H1 (cell line): ENCODE measurements around the gene FLT3.

ENCODE experiments used
- BRCA1 ChIP-seq: IDR thresholded peaks from 2 replicates; pipeline ENCODE4 v1.6.1; 2012; ENCODE audit warnings: low read depth, low read length, improper control_type of control experiment
- CREB1 ChIP-seq: IDR thresholded peaks from 2 replicates; pipeline ENCODE4 v1.6.1; 2012; ENCODE audit warnings: inconsistent platforms
- EP300 ChIP-seq, 2 experiments: IDR thresholded peaks; 1 replicate in 1 of 2; 2 replicates in 1 of 2; pipeline ENCODE4 v1.6.1; 2011 to 2012; ENCODE audit warnings: low read depth in 2 of 2, low read length in 2 of 2, mild to moderate bottlenecking in 2 of 2, borderline replicate concordance in 1 of 2, inconsistent platforms in 1 of 2, moderate library complexity in 1 of 2
- EZH2 ChIP-seq: fragments of 200-600 bp; sonication (generic); IDR thresholded peaks from 2 replicates; pipeline ENCODE4 v1.7.1; 2012; ENCODE audit warnings: low read depth, mild to moderate bottlenecking, moderate library complexity, low read length, inconsistent platforms; ENCODE audit not compliant: severe bottlenecking
- KDM1A ChIP-seq: fragments of 200-600, 300-600 bp; sonication (generic); IDR thresholded peaks from 2 replicates; pipeline ENCODE4 v1.7.1; 2016; ENCODE audit warnings: mild to moderate bottlenecking, low read length, borderline replicate concordance
- POLR2A ChIP-seq, 2 experiments: IDR thresholded peaks; 1 replicate in 1 of 2; 2 replicates in 1 of 2; pipeline ENCODE4 v1.6.1; 2011; ENCODE audit warnings: low read depth in 2 of 2, low read length in 2 of 2, mild to moderate bottlenecking in 2 of 2; ENCODE audit errors: control extremely low read depth in 1 of 2
- POLR2AphosphoS5 ChIP-seq: IDR thresholded peaks from 2 replicates; pipeline ENCODE4 v1.6.1; 2011; ENCODE audit warnings: low read depth, low read length
- SIN3A ChIP-seq, 2 experiments: IDR thresholded peaks in 1 of 2; conservative IDR thresholded peaks in 1 of 2; 2 replicates each; pipeline ENCODE4 v1.6.1; 2011 to 2012; ENCODE audit warnings: low read length in 2 of 2, improper control_type of control experiment in 1 of 2, low read depth in 1 of 2, mild to moderate bottlenecking in 1 of 2
- USF2 ChIP-seq: IDR thresholded peaks from 2 replicates; pipeline ENCODE4 v1.6.1; 2011; ENCODE audit warnings: low read length, improper control_type of control experiment
- YY1 ChIP-seq: IDR thresholded peaks from 2 replicates; pipeline ENCODE4 v1.6.1; 2011; ENCODE audit warnings: low read depth, mild to moderate bottlenecking, low read length
- TF ChIP-seq, protein P1 (sequence below), 3 experiments: IDR thresholded peaks; 1 replicate in 2 of 3; 2 replicates in 1 of 3; pipeline versions ENCODE4 v1.5.1 to v1.6.1; 2011; ENCODE audit warnings: low read length in 3 of 3, mild to moderate bottlenecking in 3 of 3, inconsistent platforms in 2 of 3, low read depth in 1 of 3, moderate library complexity in 1 of 3; ENCODE audit not compliant: insufficient read depth in 1 of 3; ENCODE audit errors: control extremely low read depth in 1 of 3

DNA sequence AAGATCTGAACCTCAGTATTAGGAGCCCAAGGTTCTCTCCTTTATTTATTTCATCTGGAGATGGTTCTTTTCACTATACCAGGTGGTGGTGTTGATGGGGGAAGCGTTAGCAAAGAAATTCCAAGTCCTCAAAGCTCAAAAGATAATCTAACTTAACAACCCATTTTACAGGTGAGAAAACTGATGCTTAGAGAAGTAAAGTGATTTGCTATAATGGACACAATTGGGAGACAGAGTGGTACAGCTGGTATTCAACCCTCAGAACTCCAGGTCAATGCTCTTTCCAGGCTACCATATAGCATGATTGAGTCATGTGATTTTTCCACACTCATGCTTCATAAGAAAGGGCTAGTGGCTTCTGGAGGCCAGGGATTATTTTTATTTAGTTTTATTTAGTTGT is 86.9 kb downstream of the FLT3 start:
- TF ChIP-seq KDM1A, result 0 out of 2 replicates have a peak, but pooled peaks have one; percentile 15
- TF ChIP-seq, protein P1, sequence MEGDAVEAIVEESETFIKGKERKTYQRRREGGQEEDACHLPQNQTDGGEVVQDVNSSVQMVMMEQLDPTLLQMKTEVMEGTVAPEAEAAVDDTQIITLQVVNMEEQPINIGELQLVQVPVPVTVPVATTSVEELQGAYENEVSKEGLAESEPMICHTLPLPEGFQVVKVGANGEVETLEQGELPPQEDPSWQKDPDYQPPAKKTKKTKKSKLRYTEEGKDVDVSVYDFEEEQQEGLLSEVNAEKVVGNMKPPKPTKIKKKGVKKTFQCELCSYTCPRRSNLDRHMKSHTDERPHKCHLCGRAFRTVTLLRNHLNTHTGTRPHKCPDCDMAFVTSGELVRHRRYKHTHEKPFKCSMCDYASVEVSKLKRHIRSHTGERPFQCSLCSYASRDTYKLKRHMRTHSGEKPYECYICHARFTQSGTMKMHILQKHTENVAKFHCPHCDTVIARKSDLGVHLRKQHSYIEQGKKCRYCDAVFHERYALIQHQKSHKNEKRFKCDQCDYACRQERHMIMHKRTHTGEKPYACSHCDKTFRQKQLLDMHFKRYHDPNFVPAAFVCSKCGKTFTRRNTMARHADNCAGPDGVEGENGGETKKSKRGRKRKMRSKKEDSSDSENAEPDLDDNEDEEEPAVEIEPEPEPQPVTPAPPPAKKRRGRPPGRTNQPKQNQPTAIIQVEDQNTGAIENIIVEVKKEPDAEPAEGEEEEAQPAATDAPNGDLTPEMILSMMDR (IDR thresholded peaks at IDR 0.05; ENCODE audit: control extremely low read depth in 1 of 3, insufficient read depth in 1 of 3, low read depth in 1 of 3, low read length in 3 of 3), result no peak
- TF ChIP-seq EZH2, result no peak
- TF ChIP-seq POLR2A (IDR thresholded peaks at IDR 0.05; ENCODE audit: control extremely low read depth in 1 of 2, low read depth in 2 of 2, low read length in 2 of 2), result no peak
- TF ChIP-seq EP300 (IDR thresholded peaks at IDR 0.05; ENCODE audit: borderline replicate concordance in 1 of 2, low read depth in 2 of 2, low read length in 2 of 2), result no peak
- TF ChIP-seq USF2, result no peak
- TF ChIP-seq CREB1, result no peak
- no peak for TF ChIP-seq SIN3A (conservative IDR thresholded peaks at IDR 0.05 in 1 of 2, IDR thresholded peaks at IDR 0.05 in 1 of 2; ENCODE audit: low read depth in 1 of 2, low read length in 2 of 2)
- no peak for TF ChIP-seq BRCA1
- no peak for TF ChIP-seq YY1
- no peak for TF ChIP-seq POLR2AphosphoS5
